Activated naive CD4-positive, alpha-beta T cell treated with anti-CD3 and anti-CD28 coated beads, Interleukin-2, amount 50 U/mL, for 24 hours (primary cell): Measurements from ENCODE around the gene C3orf20.
A peak's percentile ranks its signal among the peaks of the same experiment; 100 is the strongest.

Experiments used
- H3K27ac Mint-ChIP-seq: one replicate; pipeline ENCODE4 v1.8.0; 2021; ENCODE audit warnings: mild to moderate bottlenecking, mixed read lengths
- H3K27me3 Mint-ChIP-seq: one replicate; pipeline ENCODE4 v1.8.0; 2021; ENCODE audit warnings: mixed read lengths
- H3K36me3 Mint-ChIP-seq: one replicate; pipeline ENCODE4 v1.8.0; 2021; ENCODE audit warnings: mixed read lengths
- H3K4me1 Mint-ChIP-seq: one replicate; pipeline ENCODE4 v1.8.0; 2021; ENCODE audit warnings: mixed read lengths
- H3K4me3 Mint-ChIP-seq: one replicate; pipeline ENCODE4 v1.8.0; 2021; ENCODE audit warnings: mild to moderate bottlenecking, mixed read lengths
- H3K9me3 Mint-ChIP-seq: one replicate; pipeline ENCODE4 v1.8.0; 2021; ENCODE audit warnings: mixed read lengths

C3orf20 gene

DNA sequence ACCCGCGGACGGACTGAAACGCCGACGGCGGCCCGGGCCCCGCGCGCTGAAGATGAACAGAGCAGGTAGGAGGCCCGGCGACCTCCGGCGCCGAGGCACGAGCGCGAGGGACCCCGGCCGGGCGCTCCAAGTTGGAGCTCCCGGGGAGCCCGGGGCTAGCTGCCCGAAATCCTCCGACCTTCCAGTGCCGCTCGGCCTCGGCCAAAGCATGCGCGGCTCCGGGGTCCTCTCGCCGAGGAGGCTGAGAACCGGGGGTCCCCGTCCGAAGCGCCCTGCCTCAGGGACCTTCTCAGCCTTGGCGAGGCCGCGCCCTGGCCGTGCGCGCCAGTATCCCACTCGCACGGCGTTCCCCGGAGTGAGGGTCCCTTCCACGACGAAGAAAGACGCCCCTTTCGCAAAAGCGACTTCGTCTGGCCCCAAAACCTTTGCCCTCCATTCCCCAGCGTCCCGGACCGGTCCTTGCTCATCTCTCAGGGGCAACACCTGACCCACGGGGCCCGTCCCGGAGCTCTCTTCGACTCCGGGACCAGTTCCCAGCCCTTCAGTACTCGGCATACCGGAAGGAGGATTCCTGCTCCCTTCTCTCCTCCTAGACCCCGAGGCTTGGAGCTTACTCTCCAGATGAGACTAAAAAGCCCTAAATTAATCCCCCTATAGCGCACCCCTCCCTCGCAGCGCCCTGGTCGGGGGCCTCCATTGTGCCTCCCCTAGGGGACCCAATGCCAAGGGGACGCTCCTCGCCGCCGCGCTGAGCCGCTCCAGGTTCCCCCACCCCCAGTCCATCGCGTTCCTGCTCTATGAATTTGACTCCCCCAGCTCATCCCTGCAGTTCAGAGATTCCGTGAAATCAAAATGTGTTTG lies 136.1 kb downstream of the C3orf20 start:
- H3K36me3 Mint-ChIP-seq: no peaks in the 10 kb centered on the region
- peak overlapping the region; percentile 68 for H3K4me3 Mint-ChIP-seq
- H3K27me3 Mint-ChIP-seq: peaks cover 33% of the 10 kb centered on the region
- H3K4me1 Mint-ChIP-seq: peaks cover 7% of the 10 kb centered on the region
- H3K27ac Mint-ChIP-seq: no peak overlapping the region
- H3K9me3 Mint-ChIP-seq: no peaks in the 10 kb centered on the region

DNA sequence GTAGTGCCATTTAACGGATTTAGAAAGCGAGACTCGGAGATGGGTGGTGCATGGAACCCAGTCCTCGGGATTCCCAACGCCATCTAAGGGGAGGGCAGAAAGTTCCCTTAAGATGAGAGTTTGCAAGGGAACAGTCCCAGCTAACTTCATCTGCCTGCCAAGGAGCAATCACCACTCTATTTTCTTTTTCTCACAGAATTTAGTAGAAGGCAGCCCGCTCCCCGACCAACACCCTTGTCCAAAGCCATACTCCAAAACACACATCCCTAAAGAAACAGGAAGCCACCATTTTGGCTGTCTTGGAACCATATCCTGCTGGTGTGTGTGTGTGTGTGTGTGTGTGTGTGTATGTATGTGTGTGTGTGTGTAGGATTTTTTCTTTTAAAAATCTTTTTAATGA lies 136.7 kb downstream of the C3orf20 start:
- H3K4me1 Mint-ChIP-seq: peaks cover 7% of the 10 kb centered on the region
- no peaks in the 10 kb centered on the region for H3K9me3 Mint-ChIP-seq
- H3K27me3 Mint-ChIP-seq: peaks cover 33% of the 10 kb centered on the region
- no peaks in the 10 kb centered on the region for H3K36me3 Mint-ChIP-seq
- no peak overlapping the region for H3K27ac Mint-ChIP-seq
- peak overlapping the region; percentile 68 for H3K4me3 Mint-ChIP-seq

DNA sequence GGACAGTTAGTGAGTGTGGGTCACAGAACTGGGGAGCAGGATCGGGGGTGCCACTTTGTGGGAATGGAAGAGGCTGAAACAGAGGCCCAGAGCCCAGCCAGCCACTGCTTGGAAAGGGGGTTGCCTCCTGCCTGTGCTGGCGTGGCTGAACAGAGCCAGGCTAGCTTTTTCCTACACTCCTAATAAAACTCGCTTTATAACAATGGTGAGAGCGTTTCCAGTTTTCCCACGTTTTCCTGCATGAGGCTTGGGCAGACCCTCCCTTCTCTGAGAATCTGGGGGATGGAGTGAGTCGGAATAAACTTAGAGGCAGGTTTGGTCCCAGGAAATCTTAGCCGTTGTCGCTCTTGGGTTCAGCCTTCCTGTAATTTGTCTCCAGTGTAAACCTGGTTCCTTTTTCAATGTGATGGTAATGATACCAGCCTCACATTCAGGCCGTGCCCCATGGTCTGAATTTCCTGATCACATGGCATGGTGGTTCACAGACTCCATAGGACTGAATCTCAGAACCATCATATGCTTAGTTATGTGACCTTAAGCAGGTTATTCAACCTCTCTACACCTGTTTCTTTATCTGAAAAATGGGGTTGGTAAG lies 137.4 kb downstream of the C3orf20 start:
- H3K4me3 Mint-ChIP-seq: no peak overlapping the region
- peaks cover 33% of the 10 kb centered on the region for H3K27me3 Mint-ChIP-seq
- H3K4me1 Mint-ChIP-seq: peaks cover 7% of the 10 kb centered on the region
- H3K36me3 Mint-ChIP-seq: no peaks in the 10 kb centered on the region
- no peak overlapping the region for H3K27ac Mint-ChIP-seq
- H3K9me3 Mint-ChIP-seq: no peaks in the 10 kb centered on the region

DNA sequence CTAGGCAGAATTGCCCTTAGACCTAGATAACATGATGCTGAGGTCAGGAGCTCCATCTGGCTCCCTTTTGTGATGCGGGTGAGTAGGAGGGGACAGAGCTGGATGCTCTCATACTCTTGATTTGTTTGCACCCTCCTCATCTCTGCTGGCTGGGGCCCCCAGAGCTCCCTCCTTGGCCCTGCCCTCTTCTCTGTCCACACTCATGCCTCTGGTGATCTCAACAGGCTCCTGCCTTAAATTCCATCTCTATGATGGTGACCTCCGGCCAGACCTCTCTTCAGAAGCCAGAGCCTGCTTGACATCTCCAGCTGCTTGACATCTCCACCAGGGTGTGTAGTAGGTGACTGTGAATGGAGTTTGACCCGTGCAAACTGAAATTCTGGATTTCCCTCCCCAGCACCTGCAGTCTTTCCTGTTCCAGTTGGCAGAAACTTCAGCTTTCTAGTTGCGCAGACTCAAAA lies 139.5 kb downstream of the C3orf20 start:
- Mint-ChIP-seq H3K27ac (no peak overlapping the region), H3K4me1 (peaks cover 7% of the 10 kb centered on the region), H3K4me3 (no peak overlapping the region), H3K27me3 (peaks cover 25% of the 10 kb centered on the region), H3K9me3 (no peaks in the 10 kb centered on the region), H3K36me3 (no peaks in the 10 kb centered on the region)

DNA sequence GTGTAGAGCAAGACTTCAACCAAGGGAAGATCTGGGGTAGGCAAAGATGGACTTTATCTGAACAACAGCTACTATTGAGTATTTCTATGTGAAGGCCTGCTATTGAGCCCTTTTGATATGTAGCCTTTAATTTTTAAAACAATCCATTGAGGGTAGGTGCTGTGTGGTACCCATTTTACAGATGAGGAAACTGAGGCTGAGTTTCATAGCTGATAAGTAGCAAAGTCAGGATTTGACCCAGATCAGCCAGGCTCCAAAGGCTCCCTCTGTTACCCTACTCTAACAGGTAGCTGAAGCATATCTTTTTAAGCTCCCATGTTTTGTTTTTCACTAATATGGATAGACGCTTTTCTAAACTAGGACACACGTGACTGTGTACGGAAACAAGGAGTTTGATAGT lies 141.4 kb downstream of the C3orf20 start:
- Mint-ChIP-seq H3K9me3 (no peaks in the 10 kb centered on the region), H3K27me3 (peaks cover 18% of the 10 kb centered on the region), H3K27ac (no peak overlapping the region), H3K4me3 (no peak overlapping the region), H3K36me3 (no peaks in the 10 kb centered on the region), H3K4me1 (peaks cover 2% of the 10 kb centered on the region)

DNA sequence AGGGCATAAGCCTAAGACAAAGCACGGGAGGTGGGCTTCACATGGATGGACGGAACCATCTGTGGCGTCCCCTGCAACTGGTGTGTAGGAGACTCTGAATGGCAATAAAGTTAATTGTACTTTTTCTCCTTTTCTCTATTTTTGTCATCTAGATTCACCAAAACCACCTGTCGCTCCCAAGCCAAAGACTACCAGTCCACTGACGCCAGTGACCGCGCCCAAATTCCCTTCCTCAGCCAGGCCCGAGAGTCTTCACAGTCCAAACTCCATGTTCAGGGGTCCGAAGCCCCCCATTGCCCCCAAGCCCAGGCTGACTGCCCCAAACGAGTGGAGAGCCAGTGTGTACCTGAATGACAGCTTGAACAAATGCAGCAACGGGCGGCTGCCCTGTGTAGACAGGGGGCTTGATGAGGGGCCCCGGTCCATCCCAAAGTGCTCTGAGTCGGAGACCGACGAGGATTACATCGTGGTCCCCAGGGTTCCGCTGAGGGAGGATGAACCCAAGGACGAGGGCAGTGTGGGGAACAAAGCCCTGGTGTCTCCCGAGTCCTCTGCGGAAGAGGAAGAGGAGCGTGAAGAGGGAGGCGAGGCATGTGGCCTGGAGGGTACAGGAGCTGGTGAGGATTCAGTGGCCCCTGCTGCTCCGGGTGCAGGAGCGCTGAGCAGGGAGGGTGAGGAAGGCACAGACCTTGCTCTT lies 144.0 kb downstream of the C3orf20 start, which contains the start of gene FGD5:
Gene FGD5, plus strand, starts transcription at position 159 of the 697 bp plus-strand sequence. Its CDS starts 110 bp downstream, at position 269.
- H3K4me3 Mint-ChIP-seq: no peak within 1 kb of the TSS
- H3K9me3 Mint-ChIP-seq: no peaks in the 10 kb centered on the region
- H3K27me3 Mint-ChIP-seq: no peaks in the 10 kb centered on the region
- H3K27ac Mint-ChIP-seq: no peak within 1 kb of the TSS
- H3K36me3 Mint-ChIP-seq: no peaks in the 10 kb centered on the region
- H3K4me1 Mint-ChIP-seq: no peaks in the 10 kb centered on the region

DNA sequence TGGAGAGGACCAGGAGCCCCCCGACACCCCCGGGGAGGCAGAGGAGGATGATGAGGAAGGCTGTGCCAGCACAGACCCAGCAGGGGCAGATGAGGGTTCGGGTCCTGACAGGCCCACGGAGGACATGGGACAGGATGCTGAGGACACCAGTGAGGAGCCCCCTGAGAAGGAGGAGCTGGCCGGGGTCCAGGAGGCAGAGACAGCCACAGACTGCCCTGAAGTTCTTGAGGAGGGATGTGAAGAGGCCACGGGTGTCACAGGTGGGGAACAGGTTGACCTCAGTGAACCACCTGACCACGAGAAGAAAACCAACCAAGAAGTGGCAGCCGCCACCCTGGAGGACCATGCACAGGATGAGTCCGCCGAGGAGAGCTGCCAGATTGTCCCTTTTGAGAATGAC lies 144.7 kb downstream of the C3orf20 start:
- H3K27me3 Mint-ChIP-seq: no peaks in the 10 kb centered on the region
- no peaks in the 10 kb centered on the region for H3K4me1 Mint-ChIP-seq
- no peaks in the 10 kb centered on the region for H3K36me3 Mint-ChIP-seq
- no peak overlapping the region for H3K4me3 Mint-ChIP-seq
- H3K9me3 Mint-ChIP-seq: no peaks in the 10 kb centered on the region
- no peak overlapping the region for H3K27ac Mint-ChIP-seq

DNA sequence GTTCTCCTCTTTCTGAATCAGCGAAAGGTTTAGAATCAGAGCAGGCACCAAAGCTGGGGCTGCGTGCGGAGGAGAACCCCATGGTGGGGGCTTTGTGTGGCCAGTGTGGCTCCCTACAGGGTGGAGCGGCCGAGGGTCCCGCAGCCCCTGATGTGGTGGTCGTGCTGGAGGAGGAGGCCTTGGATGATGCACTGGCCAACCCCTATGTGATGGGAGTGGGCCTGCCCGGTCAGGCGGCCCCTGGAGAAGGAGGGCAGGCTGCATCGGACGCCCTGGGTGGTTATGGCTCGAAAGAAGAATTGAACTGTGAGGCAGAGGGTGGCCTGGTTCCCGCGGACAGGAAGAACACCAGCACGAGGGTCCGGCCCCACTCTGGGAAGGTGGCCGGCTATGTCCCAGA lies 145.2 kb downstream of the C3orf20 start:
- Mint-ChIP-seq H3K27me3 (no peaks in the 10 kb centered on the region), H3K36me3 (no peaks in the 10 kb centered on the region), H3K9me3 (no peaks in the 10 kb centered on the region), H3K4me1 (no peaks in the 10 kb centered on the region), H3K4me3 (no peak overlapping the region), H3K27ac (no peak overlapping the region)

DNA sequence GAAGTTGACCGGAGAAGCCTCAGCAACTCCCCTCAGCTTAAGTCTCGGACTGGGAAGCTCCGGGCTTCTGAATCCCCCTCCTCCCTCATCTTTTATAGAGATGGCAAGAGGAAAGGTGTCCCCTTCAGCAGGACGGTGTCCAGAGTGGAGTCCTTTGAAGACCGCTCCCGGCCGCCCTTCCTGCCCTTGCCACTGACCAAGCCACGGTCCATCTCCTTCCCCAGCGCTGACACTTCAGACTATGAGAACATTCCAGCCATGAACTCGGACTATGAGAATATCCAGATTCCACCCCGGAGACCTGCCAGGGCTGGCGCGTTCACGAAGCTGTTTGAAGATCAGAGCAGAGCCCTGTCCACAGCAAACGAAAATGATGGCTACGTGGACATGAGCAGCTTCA lies 146.2 kb downstream of the C3orf20 start:
- Mint-ChIP-seq H3K36me3 (no peaks in the 10 kb centered on the region), H3K27ac (no peak overlapping the region), H3K4me3 (no peak overlapping the region), H3K9me3 (no peaks in the 10 kb centered on the region), H3K4me1 (no peaks in the 10 kb centered on the region), H3K27me3 (no peaks in the 10 kb centered on the region)

DNA sequence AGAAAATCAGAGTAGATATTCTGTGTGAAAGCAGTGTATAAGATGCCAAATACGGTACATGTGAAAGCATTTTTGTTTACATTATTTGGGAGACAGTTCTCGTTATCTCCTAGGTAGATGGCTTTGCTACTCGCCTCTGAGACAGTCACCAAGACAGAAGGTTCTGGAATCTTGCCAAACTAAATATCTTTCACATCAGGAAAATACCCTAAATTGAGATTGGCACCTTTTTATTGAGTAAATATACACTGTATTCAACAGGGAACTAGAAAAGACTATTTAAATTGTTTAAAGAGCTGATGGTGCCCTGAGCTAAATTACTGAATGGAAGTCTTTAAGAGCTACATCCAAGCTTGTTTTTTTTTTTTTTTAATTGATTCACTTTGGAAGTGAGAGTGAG lies 147.2 kb downstream of the C3orf20 start:
- Mint-ChIP-seq H3K27me3 (no peaks in the 10 kb centered on the region), H3K9me3 (no peaks in the 10 kb centered on the region), H3K4me1 (no peaks in the 10 kb centered on the region), H3K27ac (no peak overlapping the region), H3K4me3 (no peak overlapping the region), H3K36me3 (no peaks in the 10 kb centered on the region)
